A549 (cell line): ENCODE measurements around the gene KSR1. TPM values are rescaled to one million over a fixed set of nuclear protein-coding genes. Genes with fewer than 3 reads are reported as not detected.
A peak's percentile ranks its signal among the peaks of the same experiment; 100 is the strongest.

Source experiments
- ATAC-seq, 2 experiments: fragments of 200-7000 bp in 1 of 2; fragments of >200 bp in 1 of 2; cut with Nextera tagmentation in 1 of 2; cut with Tn5 transposase in 1 of 2; 3 replicates each; pipeline versions ENCODE4 v1.8.0 to v1.9.1; 2018 to 2020; ENCODE audit warnings: mild to moderate bottlenecking in 1 of 2, moderate library complexity in 1 of 2
- CTCF ChIA-PET: fragments of 300-600 bp; sonication (Branson Sonifier 250); formaldehyde crosslinking; extraction: SDS; loops from one replicate; lab custom pipeline; 2021; ENCODE audit warnings: antibody characterized with exemption, inconsistent platforms; lab: Yijun Ruan, JAX
- POLR2A ChIA-PET: fragments of 350-600 bp; formaldehyde crosslinking; extraction: SDS; loops from one replicate; lab custom pipeline; 2021; ENCODE audit warnings: antibody characterized with exemption, inconsistent platforms; lab: Yijun Ruan, JAX
- DNase-seq, 2 experiments: peaks; one replicate each; pipeline versions ENCODE4 v3.0.0 to v3.0.0-alpha.2; 2011 to 2016; ENCODE audit warnings: low read depth in 1 of 2, low spot score in 1 of 2
- FAIRE-seq: peaks from 2 replicates; lab custom pipeline; 2011; peaks lifted over from hg19 to GRCh38; lab: Jason Lieb, UNC
- H3K27ac ChIP-seq, 2 experiments: fragments of >200 bp; sonication (Bioruptor Twin); formaldehyde crosslinking; 3 replicates each; pipeline ENCODE4 v1.5.1; 2016 to 2017
- H3K4me1 ChIP-seq: fragments of >200 bp; sonication (Bioruptor Twin); formaldehyde crosslinking; 3 replicates; pipeline ENCODE4 v1.6.1; 2016
- H3K4me2 ChIP-seq: fragments of >200 bp; sonication (Bioruptor Twin); formaldehyde crosslinking; 3 replicates; pipeline ENCODE4 v1.6.1; 2016
- H3K4me3 ChIP-seq: fragments of >200 bp; sonication (Bioruptor Twin); formaldehyde crosslinking; 3 replicates; pipeline ENCODE4 v1.5.1; 2016
- H3K9me3 ChIP-seq: fragments of >200 bp; sonication (Bioruptor Twin); formaldehyde crosslinking; 3 replicates; pipeline ENCODE4 v1.6.1; 2016
- BHLHE40 ChIP-seq: IDR thresholded peaks from 2 replicates; pipeline ENCODE4 v1.6.1; 2012; ENCODE audit warnings: low read depth, low read length, inconsistent platforms
- CBX2 ChIP-seq: fragments of 200-600 bp; sonication (generic); IDR thresholded peaks from 2 replicates; pipeline ENCODE4 v1.6.1; 2016; ENCODE audit warnings: low read depth, mild to moderate bottlenecking, borderline replicate concordance
- CBX8 ChIP-seq: fragments of 200-600 bp; sonication (generic); IDR thresholded peaks from 2 replicates; pipeline ENCODE4 v1.6.1; 2016
- EHF ChIP-seq: fragments of 250-450 bp; sonication (Bioruptor Pico); IDR thresholded peaks from 2 replicates; pipeline ENCODE4 v1.5.0; 2020; ENCODE audit warnings: mild to moderate bottlenecking
- ELK1 ChIP-seq: fragments of 150-350 bp; IDR thresholded peaks from 2 replicates; pipeline ENCODE4 v1.6.1; 2014; ENCODE audit warnings: low read depth, mild to moderate bottlenecking, low read length
- EP300 ChIP-seq, 2 experiments: fragments of >200 bp; sonication (Bioruptor Twin); formaldehyde crosslinking; IDR thresholded peaks; 2 replicates in 1 of 2; 3 replicates in 1 of 2; pipeline ENCODE4 v1.6.1; 2016 to 2017
- FOSB ChIP-seq: fragments of 250-450 bp; sonication (Bioruptor Pico); IDR thresholded peaks from 2 replicates; pipeline ENCODE4 v1.5.0; 2020; ENCODE audit warnings: mild to moderate bottlenecking, moderate library complexity
- FOSL2 ChIP-seq, 2 experiments: fragments of 450-650 bp in 1 of 2; fragments of >200 bp in 1 of 2; sonication (Bioruptor Twin) in 1 of 2; formaldehyde crosslinking; IDR thresholded peaks; 2 replicates each; pipeline versions ENCODE4 v1.5.0 to v1.6.1; 2016 to 2020; ENCODE audit warnings: mild to moderate bottlenecking in 1 of 2, moderate library complexity in 1 of 2
- HOXB5 ChIP-seq: fragments of 250-450 bp; sonication (Bioruptor Pico); IDR thresholded peaks from 2 replicates; pipeline ENCODE4 v1.5.0; 2020; ENCODE audit warnings: mild to moderate bottlenecking, moderate library complexity
- JUNB ChIP-seq: fragments of >200 bp; sonication (Bioruptor Twin); formaldehyde crosslinking; IDR thresholded peaks from 2 replicates; pipeline ENCODE4 v1.6.1; 2016
- KDM1A ChIP-seq: fragments of 200-600 bp; sonication (generic); IDR thresholded peaks from 2 replicates; pipeline ENCODE4 v1.6.1; 2016; ENCODE audit warnings: low read depth, mild to moderate bottlenecking
- KDM5A ChIP-seq: fragments of 200-600 bp; sonication (generic); IDR thresholded peaks from 2 replicates; pipeline ENCODE4 v1.6.1; 2016; ENCODE audit warnings: antibody characterized with exemption, mild to moderate bottlenecking
- MAFK ChIP-seq: fragments of 450-650 bp; IDR thresholded peaks from 2 replicates; pipeline ENCODE4 v1.6.1; 2014; ENCODE audit not compliant: partially characterized antibody
- MAZ ChIP-seq: fragments of 150-350 bp; IDR thresholded peaks from 2 replicates; pipeline ENCODE4 v1.6.1; 2014; ENCODE audit warnings: antibody characterized with exemption, low read depth, low read length, borderline replicate concordance
- MYC ChIP-seq: IDR thresholded peaks from 2 replicates; pipeline ENCODE4 v1.6.1; 2012; ENCODE audit warnings: mild to moderate bottlenecking, inconsistent platforms, low read length, improper control_type of control experiment, borderline replicate concordance
- POLR2AphosphoS2 ChIP-seq: conservative IDR thresholded peaks from 2 replicates; pipeline ENCODE4 v1.6.1; 2012; ENCODE audit warnings: low read length, improper control_type of control experiment, inconsistent platforms
- RCOR1 ChIP-seq: fragments of 150-350 bp; IDR thresholded peaks from 2 replicates; pipeline ENCODE4 v1.6.1; 2014; ENCODE audit warnings: antibody characterized with exemption, low read length, low read depth
- SREBF2 ChIP-seq: fragments of 450-650 bp; IDR thresholded peaks from 2 replicates; pipeline ENCODE4 v1.6.1; 2014; ENCODE audit warnings: mild to moderate bottlenecking, moderate library complexity
- TFCP2L1 ChIP-seq: fragments of 250-450 bp; sonication (Bioruptor Pico); IDR thresholded peaks from 2 replicates; pipeline ENCODE4 v1.5.0; 2021; ENCODE audit warnings: mild to moderate bottlenecking
- ZC3H11A ChIP-seq: fragments of 450-650 bp; IDR thresholded peaks from 2 replicates; pipeline ENCODE4 v1.6.1; 2014; ENCODE audit warnings: antibody characterized with exemption, mild to moderate bottlenecking
- ZFP36 ChIP-seq: fragments of 450-650 bp; IDR thresholded peaks from 2 replicates; pipeline ENCODE4 v1.6.1; 2014; ENCODE audit warnings: borderline replicate concordance; ENCODE audit not compliant: partially characterized antibody
- whole genome bisulfite sequencing: methylation state at CpG from one replicate; pipeline ENCODE4 v1.1.6; 2017; ENCODE audit errors: missing lambda C conversion rate; 5-methylcytosine and 5-hydroxymethylcytosine counted together
- polyA plus RNA-seq, 4 experiments: library from polyadenylated mRNA; depleted of rRNA in 3 of 4; stranded (reverse); fragments of >200 nt; fragmentation: RNase III in 1 of 4; extraction: RNeasy Plus Mini Kit Qiagen cat#74134 plus additional on column Dnase treatment in 1 of 4; gene quantifications; 2 replicates in 3 of 4; 3 replicates in 1 of 4; pipeline ENCODE4 v1.2.3, GENCODE V29; 2011 to 2017
- TF ChIP-seq, protein P1 (sequence below): fragments of 450-650 bp; IDR thresholded peaks from 2 replicates; pipeline ENCODE4 v1.6.1; 2014; ENCODE audit warnings: antibody characterized with exemption
- TF ChIP-seq, protein P2 (sequence below): fragments of 250-450 bp; sonication (Bioruptor Pico); IDR thresholded peaks from 2 replicates; pipeline ENCODE4 v1.5.0; 2020; ENCODE audit warnings: low read depth, mild to moderate bottlenecking, moderate library complexity

KSR1 gene
- polyA plus RNA-seq, 2 of the 4 experiments (the other 2 are of a cell fraction) = 13.3 to 14.6 TPM

- TF ChIP-seq CBX2 = no peak
- TF ChIP-seq BHLHE40 = no peak
Measured at GRCh38 chr17:27514595-27515413, 58.6 kb downstream of the KSR1 start (continued).

DNA sequence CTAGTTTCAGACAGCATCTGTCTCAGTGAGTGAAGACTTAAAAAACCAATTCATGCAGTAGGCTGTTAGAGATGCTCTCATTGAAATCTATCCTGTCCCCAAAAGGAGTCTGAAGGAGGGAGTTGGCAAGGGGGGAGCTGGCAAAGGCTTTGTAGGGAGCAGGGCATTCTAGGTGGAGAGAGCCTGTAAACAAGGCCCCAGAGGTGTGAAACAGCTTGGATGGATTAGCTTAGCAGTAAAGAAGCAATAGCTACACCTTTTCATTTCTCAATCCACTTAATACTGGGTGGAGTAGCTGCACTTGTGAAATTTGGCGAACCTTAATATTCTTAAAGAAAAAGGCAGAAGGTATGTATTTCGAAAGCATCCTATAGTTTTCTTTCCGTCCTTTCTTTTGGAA lies 61.8 kb downstream of the KSR1 start:
- H3K9me3 ChIP-seq = no peaks in the 10 kb centered on the region
- H3K27ac ChIP-seq = no peak overlapping the region
- H3K4me3 ChIP-seq = no peak overlapping the region
- DNase-seq = no peak
- FAIRE-seq = no peak
- H3K4me1 ChIP-seq = no peaks in the 10 kb centered on the region
- ATAC-seq = no peak
- ChIA-PET CTCF (interaction anchor here (0.6 to 6.1 kb wide), 9 partner anchors 10 to 209 kb away, joined by 3 to 41 read pairs (median 4); partner anchors contain the start of gene KSR1), POLR2A (interaction anchor here (0.6 to 1.5 kb wide), 2 partner anchors 62 to 154 kb away, joined by 3 read pairs; partner anchors contain the start of gene KSR1)
- 91% methylated on average over 3 of the region's 3 CpGs for WGBS
- TF ChIP-seq EHF (CRISPR knock-in tag) (no peak), FOSL2 (IDR thresholded peaks at IDR 0.05) (no peak), FOSL2 (CRISPR knock-in tag; IDR thresholded peaks at IDR 0.05) (no peak), ZC3H11A (no peak), RCOR1 (no peak), BHLHE40 (no peak), TFCP2L1 (CRISPR knock-in tag) (no peak), KDM5A (no peak), KDM1A (no peak), FOSB (CRISPR knock-in tag) (no peak), EP300 (IDR thresholded peaks at IDR 0.05) (no peak), MAZ (no peak), ZFP36 (no peak), MYC (no peak), POLR2AphosphoS2 (no peak)
- TF ChIP-seq, protein P1, sequence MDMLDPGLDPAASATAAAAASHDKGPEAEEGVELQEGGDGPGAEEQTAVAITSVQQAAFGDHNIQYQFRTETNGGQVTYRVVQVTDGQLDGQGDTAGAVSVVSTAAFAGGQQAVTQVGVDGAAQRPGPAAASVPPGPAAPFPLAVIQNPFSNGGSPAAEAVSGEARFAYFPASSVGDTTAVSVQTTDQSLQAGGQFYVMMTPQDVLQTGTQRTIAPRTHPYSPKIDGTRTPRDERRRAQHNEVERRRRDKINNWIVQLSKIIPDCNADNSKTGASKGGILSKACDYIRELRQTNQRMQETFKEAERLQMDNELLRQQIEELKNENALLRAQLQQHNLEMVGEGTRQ = no peak
- no peak overlapping the region for H3K4me2 ChIP-seq

DNA sequence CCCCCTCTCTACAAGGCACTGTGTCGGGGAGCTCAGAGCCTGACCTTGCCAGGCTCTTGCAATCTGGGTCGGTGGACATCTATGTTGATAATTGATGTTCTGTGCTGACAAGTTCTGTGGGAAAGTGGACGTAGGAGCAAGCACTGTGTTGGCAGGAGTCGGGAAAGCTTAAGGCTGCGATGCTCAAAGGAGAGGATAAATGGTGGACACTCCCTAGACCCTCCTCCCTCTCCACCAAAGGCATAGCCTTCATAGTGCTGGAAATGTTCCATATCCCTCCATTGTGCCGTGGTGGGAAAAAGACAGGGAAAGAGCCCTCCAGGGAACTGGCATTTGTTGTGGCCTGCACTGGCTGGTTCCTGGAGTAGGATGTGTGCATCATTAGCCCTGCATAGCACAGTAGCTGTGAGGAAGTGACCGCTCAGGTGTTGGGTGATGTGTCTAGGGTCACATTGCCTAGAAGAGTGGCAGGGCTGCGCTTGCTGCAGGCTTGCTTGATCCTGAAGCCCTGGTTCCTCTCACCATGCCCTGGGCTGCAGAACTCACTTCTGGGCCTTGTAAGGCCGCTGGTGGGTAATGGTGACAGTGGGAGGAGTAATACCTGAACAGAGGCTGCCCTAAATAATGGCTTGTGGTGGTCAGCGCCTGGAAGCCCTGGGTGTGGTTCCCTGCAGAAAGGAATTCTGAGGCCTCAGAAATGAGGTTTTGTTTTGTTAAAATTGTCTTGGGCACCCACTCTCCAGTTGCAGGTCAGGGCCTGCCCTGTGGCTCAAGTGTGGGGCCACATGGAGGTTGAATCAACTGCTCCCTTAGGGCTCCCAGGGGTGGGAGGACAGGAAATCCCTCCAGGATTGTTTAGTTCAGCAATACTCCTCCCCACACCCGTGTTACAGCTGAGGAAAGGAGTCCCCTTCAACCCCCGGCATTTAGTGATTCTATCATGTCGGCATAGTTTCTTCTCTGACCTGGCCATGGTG lies 62.6 kb downstream of the KSR1 start:
- no peak; a peak in 1 of 6 replicates for ATAC-seq
- CTCF ChIA-PET = interaction anchor here (0.7 to 6.1 kb wide), 11 partner anchors 8 to 169 kb away, joined by 3 to 41 read pairs (median 3); partner anchors contain the start of gene KSR1
- 87% methylated on average over 13 of the region's 13 CpGs for WGBS

More for the DNA sequence above, 62.6 kb downstream of the KSR1 start:
- POLR2A ChIA-PET = interaction anchor here (0.6 to 1.5 kb wide), 2 partner anchors 63 to 155 kb away, joined by 3 read pairs; partner anchors contain the start of gene KSR1
- H3K4me1 ChIP-seq = no peaks in the 10 kb centered on the region
- no peak overlapping the region for H3K4me2 ChIP-seq
- DNase-seq = no peak
- no peaks in the 10 kb centered on the region for H3K9me3 ChIP-seq
- FAIRE-seq = no peak
- no peak overlapping the region for H3K4me3 ChIP-seq
- H3K27ac ChIP-seq = peak overlapping the region in 1 of 2 experiments; percentile 0; a peak in 1 of 6 replicates
- TF ChIP-seq ELK1 = no peak
- TF ChIP-seq KDM5A = no peak
- TF ChIP-seq KDM1A = no peak
- TF ChIP-seq JUNB = no peak
- no peak for TF ChIP-seq MAFK
- TF ChIP-seq HOXB5 = no peak
- no peak for TF ChIP-seq MAZ
- TF ChIP-seq SREBF2 = no peak
- TF ChIP-seq, protein P2, sequence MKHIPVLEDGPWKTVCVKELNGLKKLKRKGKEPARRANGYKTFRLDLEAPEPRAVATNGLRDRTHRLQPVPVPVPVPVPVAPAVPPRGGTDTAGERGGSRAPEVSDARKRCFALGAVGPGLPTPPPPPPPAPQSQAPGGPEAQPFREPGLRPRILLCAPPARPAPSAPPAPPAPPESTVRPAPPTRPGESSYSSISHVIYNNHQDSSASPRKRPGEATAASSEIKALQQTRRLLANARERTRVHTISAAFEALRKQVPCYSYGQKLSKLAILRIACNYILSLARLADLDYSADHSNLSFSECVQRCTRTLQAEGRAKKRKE = no peak
- TF ChIP-seq CBX8 = no peak
